K562 (cell line): ENCODE measurements around the gene UMODL1. TPM values are rescaled to one million over a fixed set of nuclear protein-coding genes. Genes with fewer than 3 reads are reported as not detected.

Source experiments
- ATAC-seq: fragments of 200-7000 bp; cut with Tn5 transposase; 3 replicates; pipeline ENCODE4 v1.9.1; 2020; ENCODE audit warnings: moderate library complexity
- BruUV-seq: library from RNA; stranded (reverse); fragments of 400-500 nt; replicated peaks from 2 replicates; lab custom pipeline; 2021; lab: Mats Ljungman, UMichigan
- CTCF ChIA-PET: fragments of 300-600 bp; formaldehyde crosslinking; extraction: SDS; loops from one replicate; lab custom pipeline; 2021; ENCODE audit warnings: low intra/inter-chr PET ratio; lab: Yijun Ruan, JAX
- POLR2A ChIA-PET: fragments of 300-600, 350-650 bp; sonication (Branson Sonifier 250); formaldehyde crosslinking; extraction: SDS; loops from one replicate; lab custom pipeline; 2021; ENCODE audit warnings: antibody characterized with exemption, inconsistent platforms; lab: Yijun Ruan, JAX
- DNase-seq, 4 experiments: peaks; one replicate each; pipeline versions ENCODE4 v3.0.0 to v3.0.0-alpha.2; 2011 to 2018; ENCODE audit warnings: low spot score in 3 of 4, mixed read lengths in 3 of 4; ENCODE audit errors: extremely low read depth in 1 of 4
- FAIRE-seq: peaks from 2 replicates; lab custom pipeline; 2011; peaks lifted over from hg19 to GRCh38; lab: Jason Lieb, UNC
- H2AFZ ChIP-seq: 2 replicates; pipeline ENCODE4 v1.6.0; 2011; ENCODE audit warnings: low read depth, low read length, control low read depth, inconsistent platforms
- H3K27ac ChIP-seq: fragments of 200-600 bp; 3 replicates; pipeline ENCODE4 v1.8.0; 2011; ENCODE audit warnings: low read depth, mild to moderate bottlenecking, control low read depth, inconsistent platforms, low read length, moderate library complexity, mixed read lengths; ENCODE audit errors: extremely low read depth
- H3K27me3 ChIP-seq, 2 experiments: fragments of 300-600 bp in 1 of 2; 2 replicates in 1 of 2; 3 replicates in 1 of 2; pipeline versions ENCODE4 v1.6.0 to v1.8.0; 2011; ENCODE audit warnings: inconsistent platforms in 2 of 2, low read length in 2 of 2, mild to moderate bottlenecking in 1 of 2, mixed read lengths in 1 of 2, moderate library complexity in 1 of 2; ENCODE audit not compliant: control insufficient read depth in 2 of 2, insufficient read depth in 2 of 2
- H3K36me3 ChIP-seq: fragments of 300-600 bp; 3 replicates; pipeline ENCODE4 v1.8.0; 2011; ENCODE audit warnings: mild to moderate bottlenecking, low read length, inconsistent platforms; ENCODE audit not compliant: control insufficient read depth, insufficient read depth
- H3K4me1 ChIP-seq, 2 experiments: fragments of 200-600 bp in 1 of 2; replicated peaks in 1 of 2; 2 replicates in 1 of 2; 3 replicates in 1 of 2; pipeline versions ENCODE4 v1.5.1 to v1.8.0; 2011; ENCODE audit warnings: inconsistent platforms in 2 of 2, low read length in 2 of 2, mild to moderate bottlenecking in 1 of 2, mixed read lengths in 1 of 2, moderate library complexity in 1 of 2; ENCODE audit not compliant: control insufficient read depth in 2 of 2, insufficient read depth in 2 of 2
- H3K4me2 ChIP-seq: 2 replicates; pipeline ENCODE4 v1.6.1; 2011; ENCODE audit warnings: low read length, control low read depth, inconsistent platforms, mixed read lengths; ENCODE audit not compliant: insufficient read depth
- H3K4me3 ChIP-seq: fragments of 200-600 bp; sonication (generic), shearing (Covaris generic); 2 replicates; pipeline ENCODE4 v1.5.1; 2016; ENCODE audit warnings: control low read depth, inconsistent platforms
- H3K79me2 ChIP-seq: fragments of 200-600 bp; 3 replicates; pipeline ENCODE4 v1.8.0; 2011; ENCODE audit warnings: low read length, inconsistent platforms; ENCODE audit not compliant: control insufficient read depth, insufficient read depth
- H3K9ac ChIP-seq, 2 experiments: 2 replicates each; pipeline versions ENCODE4 v1.6.0 to v1.6.1; 2011; ENCODE audit warnings: low read depth in 2 of 2, low read length in 2 of 2, control low read depth in 1 of 2, inconsistent platforms in 1 of 2, mild to moderate bottlenecking in 1 of 2, mixed read lengths in 1 of 2; ENCODE audit not compliant: insufficient read depth in 1 of 2
- H3K9me1 ChIP-seq: one replicate; pipeline ENCODE4 v1.6.0; 2011; ENCODE audit warnings: inconsistent platforms, mild to moderate bottlenecking, low read length, moderate library complexity; ENCODE audit not compliant: control insufficient read depth, insufficient read depth
- H3K9me3 ChIP-seq: replicated peaks from 2 replicates; pipeline ENCODE4 v1.5.1; 2011; ENCODE audit warnings: low read depth, low read length, inconsistent platforms; ENCODE audit not compliant: control insufficient read depth, insufficient read depth
- H4K20me1 ChIP-seq: replicated peaks from 2 replicates; pipeline ENCODE4 v1.6.1; 2011; ENCODE audit warnings: low read length, inconsistent platforms, mixed read lengths; ENCODE audit not compliant: control insufficient read depth, insufficient read depth
- ATF4 ChIP-seq: fragments of 450-650 bp; formaldehyde crosslinking; IDR thresholded peaks from 2 replicates; pipeline ENCODE4 v1.4.0; 2022; ENCODE audit warnings: mild to moderate bottlenecking, moderate library complexity
- DACH1 ChIP-seq: fragments of 450-650 bp; IDR thresholded peaks from 2 replicates; pipeline ENCODE4 v1.6.1; 2018; ENCODE audit not compliant: partially characterized antibody
- KLF16 ChIP-seq: IDR thresholded peaks from 2 replicates; pipeline ENCODE4 v1.6.1; 2016; ENCODE audit warnings: antibody characterized with exemption
- MCM3 ChIP-seq: fragments of 450-650 bp; IDR thresholded peaks from 2 replicates; pipeline ENCODE4 v1.6.1; 2016
- PCBP2 ChIP-seq: fragments of 200-400 bp; formaldehyde crosslinking; IDR thresholded peaks from 2 replicates; pipeline ENCODE4 v1.6.1; 2018; ENCODE audit warnings: low read length, low read depth, mild to moderate bottlenecking, moderate library complexity; ENCODE audit not compliant: poor library complexity, severe bottlenecking
- POU5F1 ChIP-seq: fragments of 150-350 bp; IDR thresholded peaks from 2 replicates; pipeline ENCODE4 v1.6.1; 2014; ENCODE audit warnings: borderline replicate concordance, low read length, low read depth, mild to moderate bottlenecking; ENCODE audit not compliant: partially characterized antibody
- RERE ChIP-seq: sonication (generic); formaldehyde crosslinking; IDR thresholded peaks from 2 replicates; pipeline ENCODE4 v1.8.0; 2023; ENCODE audit warnings: missing genetic modification reagents, mild to moderate bottlenecking, borderline replicate concordance
- ZNF518B ChIP-seq: fragments of 250-450 bp; sonication (Bioruptor Pico); IDR thresholded peaks from 2 replicates; pipeline ENCODE4 v1.5.0; 2021; ENCODE audit warnings: mild to moderate bottlenecking, moderate library complexity
- WGBS: fragments of 100-300 bp; shearing (Covaris generic); methylation state at CpG from one replicate; pipeline ENCODE4 v1.1.6; 2016; ENCODE audit warnings: low coverage, mixed read lengths; ENCODE audit not compliant: insufficient coverage; ENCODE audit errors: missing lambda C conversion rate; 5-methylcytosine and 5-hydroxymethylcytosine counted together
- in situ Hi-C: fragments of 300-500 bp; cut with MboI; formaldehyde crosslinking; loops from 4 replicates; pipeline ENCODE4 v1.15.0; 2018; ENCODE audit warnings: inconsistent platforms, mixed read lengths
- intact Hi-C: fragments of 100-400 bp; cut with micrococcal nuclease; formaldehyde crosslinking; loops from 2 replicates; pipeline ENCODE4 v1.14.2; 2022
- polyA plus RNA-seq, 8 experiments: library from polyadenylated mRNA; depleted of rRNA in 4 of 8; stranded (reverse) in 5 of 8; unstranded in 3 of 8; fragments of >200 nt; fragmentation: Nextera tagmentation in 2 of 8; fragmentation: Illumina TruSeq in 1 of 8; extraction: Ambion mirVana in 2 of 8; extraction: Trizol in 1 of 8; gene quantifications; 2 replicates each; pipeline versions ENCODE4 v1.2.1 to v1.2.3, GENCODE V29; 2011 to 2014; ENCODE audit warnings: inconsistent platforms in 1 of 8, missing spikeins in 1 of 8
- total RNA-seq, 7 experiments: library from RNA; depleted of rRNA in 6 of 7; stranded (reverse); fragments of >200 nt in 6 of 7; fragmentation: Illumina TruSeq in 2 of 7; extraction: Trizol in 2 of 7; gene quantifications; 2 replicates each; pipeline versions ENCODE4 v1.2.1 to v1.2.3, GENCODE V29; 2011 to 2021; ENCODE audit warnings: low replicate concordance in 1 of 7

The UMODL1 gene
- total and polyA plus RNA-seq, 9 of the 15 experiments (the other 6 are each of a cell fraction or from before 2014, with no cell fraction given) = not detected

GRCh38 chr21:42111811-42112210 lies 40.7 kb downstream of the UMODL1 start (continued):
- TF ChIP-seq ZNF518B (CRISPR knock-in tag) (no peak), PCBP2 (no peak)
- TF ChIP-seq, all 486 proteins: peak for 0

GRCh38 chr21:42112238-42112637 lies 41.1 kb downstream of the UMODL1 start:
- peaks cover 0 to 14% of the 10 kb centered on the region in 2 experiments; a peak in 2 of 5 replicates for H3K4me1 ChIP-seq
- H3K9ac ChIP-seq = no peak overlapping the region
- in situ Hi-C loops = loop anchor here (10.0 kb wide), 2 partner anchors 287 to 497 kb away; no protein-coding TSS in a partner anchor
- no peaks in the 10 kb centered on the region for H3K79me2 ChIP-seq
- H3K9me3 ChIP-seq = no peaks in the 10 kb centered on the region
- TF ChIP-seq KLF16 (no peak), MCM3 (no peak), ATF4 (CRISPR knock-in tag) (no peak), RERE (no peak), POU5F1 (no peak), DACH1 (peak; percentile 31)
- no peaks in the 10 kb centered on the region for H3K36me3 ChIP-seq
- intact Hi-C loops = no loop called here
- H3K4me3 ChIP-seq = no peak overlapping the region
- FAIRE-seq (no peak), ATAC-seq (no peak), DNase-seq (no peak)
- H2AFZ ChIP-seq = no peak overlapping the region
- peaks cover 47 to 76% of the 10 kb centered on the region in 2 experiments for H3K27me3 ChIP-seq
- ChIA-PET POLR2A (no interaction called here), CTCF (no interaction called here)
- H3K9me1 ChIP-seq = peaks cover 4% of the 10 kb centered on the region
- peaks cover 33% of the 10 kb centered on the region for H4K20me1 ChIP-seq
- no peak overlapping the region for H3K4me2 ChIP-seq
- no peak overlapping the region for H3K27ac ChIP-seq
- WGBS = 0% methylated on average over 1 of the region's 1 CpG
- no TSS peak for BruUV-seq
